ENCODE results near the gene KIDINS220.
"Not testable (repeated sequence)": the region's sequence is repeated elsewhere in the genome, so short reads cannot be mapped to it uniquely, and the experiment has no call there.

KIDINS220 gene

DNA sequence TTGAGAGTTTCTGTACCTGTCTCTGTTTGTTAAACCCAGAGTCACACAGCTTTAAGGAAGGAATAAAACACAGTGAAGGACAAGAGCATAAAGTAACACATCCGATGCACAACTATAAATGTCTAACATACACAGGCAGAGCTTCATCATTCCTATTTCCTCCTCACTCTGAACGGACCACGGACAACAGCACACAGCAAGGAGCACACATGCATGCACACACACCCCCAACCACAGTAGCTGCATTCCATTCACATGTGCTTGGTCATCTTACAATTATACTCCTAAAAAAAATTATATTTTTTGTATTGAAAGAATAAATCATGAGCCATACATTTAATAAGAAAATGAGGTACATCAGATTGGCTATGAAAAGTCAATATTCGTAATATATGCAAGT lies 97.3 kb downstream of the KIDINS220 start:
- no peak for DNase-seq

DNA sequence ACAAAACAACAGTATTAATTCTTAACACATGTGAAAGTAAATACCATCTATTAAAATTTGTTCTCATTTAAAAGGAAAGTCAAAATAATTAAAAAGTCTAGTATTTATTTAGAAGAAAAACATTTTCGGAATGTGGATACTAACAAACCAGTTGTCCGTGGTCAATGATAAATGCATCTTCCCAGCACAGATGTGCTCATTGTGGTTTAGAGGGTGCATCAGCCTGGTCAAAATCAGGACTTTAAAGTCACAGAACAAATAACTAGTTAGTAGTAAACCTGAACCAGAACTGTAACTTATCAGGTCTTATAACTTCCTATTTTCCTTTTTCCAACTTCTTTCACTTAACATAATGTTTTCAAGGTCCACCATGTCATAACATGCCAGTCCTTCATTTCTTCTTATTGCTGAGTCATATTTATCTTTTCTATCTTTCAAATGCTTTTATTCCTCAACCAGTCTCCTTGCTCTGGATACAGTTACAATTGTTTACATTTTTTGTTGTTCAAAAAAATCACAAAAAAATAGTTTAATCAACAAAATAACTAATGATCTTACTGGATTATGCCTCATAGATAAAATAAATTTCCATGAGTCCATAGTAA lies 99.7 kb downstream of the KIDINS220 start:
- DNase-seq: no peak

DNA sequence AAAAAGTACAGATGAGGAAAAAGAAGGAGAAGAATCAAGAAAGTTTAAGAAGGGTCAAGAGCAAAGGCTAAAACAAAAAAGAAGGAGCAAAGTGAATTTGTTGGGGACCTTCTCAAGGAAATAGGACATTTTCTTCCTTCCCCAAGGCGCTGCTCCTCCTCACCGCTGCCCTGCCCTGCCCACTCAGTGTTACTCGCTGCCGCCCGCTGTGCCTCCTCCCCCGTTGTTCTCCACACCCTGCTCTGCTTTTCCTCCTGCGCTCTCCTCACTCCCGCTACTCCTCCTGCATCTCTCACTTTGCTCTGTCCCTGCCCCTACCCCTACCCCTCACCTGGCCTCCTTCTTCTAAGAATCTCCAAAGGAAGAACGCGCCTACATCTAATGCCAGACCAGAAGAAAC lies 104.8 kb downstream of the KIDINS220 start:
- DNase-seq: no peak

DNA sequence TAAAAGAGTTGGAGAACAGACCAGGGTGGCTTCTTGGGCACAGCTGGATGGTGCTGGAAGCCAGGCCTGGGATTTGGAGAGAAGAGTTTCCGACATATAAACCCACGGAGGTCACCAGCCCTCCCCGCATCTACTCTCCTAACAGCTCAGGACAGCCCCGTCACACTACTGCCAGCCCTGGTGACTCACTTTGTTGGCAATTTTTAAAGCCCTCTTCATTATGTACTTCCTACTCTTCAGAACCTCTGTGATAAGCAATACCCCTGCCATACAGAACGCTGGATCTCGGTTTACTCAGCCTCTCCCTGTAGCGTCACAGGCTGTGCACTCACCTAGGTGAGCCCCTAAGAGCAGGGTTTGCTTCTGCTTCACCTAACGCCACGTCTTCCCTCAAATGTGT lies 107.5 kb downstream of the KIDINS220 start:
- no peak for DNase-seq

DNA sequence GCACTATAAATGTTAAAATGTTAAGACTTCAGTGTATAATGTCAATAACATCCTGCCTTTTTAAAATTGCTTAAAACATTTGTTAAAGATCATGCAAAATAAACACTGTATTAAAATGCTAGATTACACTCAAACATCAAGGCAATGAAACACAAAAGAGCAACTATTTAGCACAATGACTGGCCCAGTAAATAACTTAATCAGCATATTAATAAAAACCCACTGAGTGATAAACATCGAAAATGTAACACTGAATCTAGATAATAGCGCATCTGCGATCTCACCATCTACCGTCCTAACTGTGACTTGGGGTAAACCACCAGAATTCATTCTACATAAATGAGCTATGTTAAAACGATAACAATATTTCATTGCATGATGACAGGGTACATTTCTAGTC lies 108.3 kb downstream of the KIDINS220 start:
- not testable (repeated sequence) for DNase-seq

DNA sequence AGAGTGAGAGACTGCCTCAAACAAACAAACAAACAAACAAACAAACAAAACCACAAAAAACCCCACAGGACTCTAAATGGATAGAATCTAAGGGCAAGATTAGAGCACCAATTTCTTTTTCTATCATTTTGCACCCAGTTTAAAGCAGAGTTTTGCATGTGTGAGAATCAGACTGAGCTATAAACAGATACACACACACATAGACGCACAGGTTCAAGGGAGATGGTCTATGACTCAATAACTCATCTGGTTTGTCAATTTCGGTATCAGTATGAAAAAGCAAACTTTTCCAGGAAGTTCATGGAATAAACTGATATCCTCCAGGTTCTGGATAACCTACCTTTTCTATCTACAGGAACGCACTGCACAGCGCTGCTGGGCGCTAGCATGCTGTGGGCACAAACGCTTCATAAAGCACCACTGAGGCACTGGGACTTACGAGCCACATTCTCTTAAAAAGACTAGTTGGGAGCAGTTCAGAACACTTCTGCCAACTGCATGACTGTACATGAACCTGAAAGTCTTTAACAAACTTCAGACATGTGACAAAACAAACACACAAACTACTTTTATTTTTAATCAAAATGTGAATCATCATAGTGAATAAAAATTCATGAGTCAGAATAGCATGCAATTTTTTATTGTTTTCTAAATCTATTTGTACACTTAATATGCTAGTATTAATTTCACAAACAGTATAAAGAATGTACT lies 109.0 kb downstream of the KIDINS220 start:
- no peak for DNase-seq

DNA sequence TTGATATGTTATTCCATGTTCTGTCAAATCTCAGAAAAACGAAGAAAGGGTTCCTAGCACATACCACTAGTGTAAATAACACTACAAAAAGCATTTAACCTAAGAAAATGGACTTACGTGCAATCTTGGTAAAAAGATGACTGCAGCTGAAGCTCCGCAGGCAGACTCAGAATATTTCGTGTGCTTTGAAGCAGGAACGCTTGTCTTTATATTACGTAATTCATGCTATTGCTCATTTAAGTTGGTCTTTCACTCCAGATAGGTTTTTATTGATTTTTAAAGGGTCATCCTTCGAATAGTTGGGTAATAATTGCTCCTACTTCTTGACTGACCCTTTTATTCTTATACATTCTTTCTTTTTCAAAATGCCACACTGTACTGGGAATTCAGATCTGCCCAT lies 111.6 kb downstream of the KIDINS220 start:
- no peak for DNase-seq

DNA sequence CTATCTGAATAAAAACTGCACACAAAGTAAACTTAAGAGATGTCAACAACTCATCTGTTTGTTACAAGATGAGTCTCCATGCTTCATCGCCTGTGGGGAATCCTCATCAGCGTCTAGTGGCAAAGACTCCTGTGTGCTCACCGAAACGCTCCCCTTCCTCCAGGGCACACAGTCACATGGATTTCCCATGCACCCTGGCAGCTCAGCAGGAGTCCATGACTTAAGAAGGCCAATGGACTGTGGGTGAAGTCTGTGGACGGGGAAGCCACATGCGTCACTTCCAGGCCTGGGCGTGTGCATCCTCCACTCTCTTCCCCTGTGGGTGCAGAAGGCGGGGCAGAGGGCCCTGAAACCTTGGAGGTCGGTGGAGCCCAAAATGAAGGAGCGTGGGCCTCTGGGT lies 114.4 kb downstream of the KIDINS220 start:
- DNase-seq: no peak

DNA sequence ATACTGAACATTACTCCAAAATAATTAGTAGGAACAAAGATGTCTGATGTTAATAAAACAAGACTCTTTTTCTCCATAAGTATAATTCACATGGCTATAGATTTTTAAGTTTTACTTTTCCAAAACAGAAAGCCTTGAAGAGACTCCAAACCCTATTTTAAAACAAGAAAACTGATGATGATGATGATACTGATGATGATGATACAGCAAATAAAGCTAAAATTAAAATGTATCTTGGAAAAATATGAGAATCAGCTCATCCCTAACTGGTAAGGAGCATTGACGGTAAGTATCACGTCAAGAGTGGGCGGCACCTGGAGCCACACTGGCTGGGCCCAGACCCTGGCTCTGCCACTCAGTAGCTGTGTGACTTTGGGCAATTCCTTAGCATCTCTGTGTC lies 116.0 kb downstream of the KIDINS220 start:
- DNase-seq: no peak

DNA sequence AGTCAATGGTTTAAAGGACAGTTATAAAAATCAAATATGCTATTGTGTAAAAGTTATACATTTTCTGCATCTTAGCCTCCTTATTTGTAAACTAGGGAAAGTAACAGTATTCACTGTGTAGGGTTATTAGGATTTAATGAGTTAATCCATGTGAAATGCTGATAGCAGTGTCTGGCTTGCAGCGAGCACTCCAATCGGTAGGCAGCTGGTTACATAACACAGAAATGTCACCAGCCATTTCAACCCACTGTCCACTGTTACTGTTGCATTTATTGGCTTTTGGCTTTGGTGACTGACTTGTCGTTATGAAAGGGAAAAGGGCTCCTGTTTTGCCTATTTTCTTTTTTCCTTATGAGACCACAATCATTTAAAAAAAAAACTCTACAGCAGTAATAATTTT lies 116.7 kb downstream of the KIDINS220 start:
- DNase-seq: no peak

DNA sequence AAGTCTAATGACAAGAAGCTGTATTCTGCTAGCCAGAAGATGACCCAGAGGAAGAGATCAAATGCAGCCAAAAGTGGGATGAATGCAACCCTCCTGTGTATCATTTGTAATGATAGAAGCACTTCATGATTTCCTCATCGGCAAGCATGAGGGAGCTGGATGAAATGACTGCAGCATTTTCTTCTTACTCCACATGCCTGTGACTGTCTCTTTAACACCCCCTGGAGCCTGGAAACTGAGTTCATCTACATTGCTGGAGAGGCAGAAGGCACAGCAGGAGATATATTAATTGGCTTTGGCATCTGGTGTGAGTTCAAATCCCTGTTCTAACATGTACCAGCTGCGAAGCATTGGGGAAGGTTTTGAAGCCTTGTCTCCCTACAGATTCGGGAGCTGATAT lies 117.9 kb downstream of the KIDINS220 start:
- no peak for DNase-seq

DNA sequence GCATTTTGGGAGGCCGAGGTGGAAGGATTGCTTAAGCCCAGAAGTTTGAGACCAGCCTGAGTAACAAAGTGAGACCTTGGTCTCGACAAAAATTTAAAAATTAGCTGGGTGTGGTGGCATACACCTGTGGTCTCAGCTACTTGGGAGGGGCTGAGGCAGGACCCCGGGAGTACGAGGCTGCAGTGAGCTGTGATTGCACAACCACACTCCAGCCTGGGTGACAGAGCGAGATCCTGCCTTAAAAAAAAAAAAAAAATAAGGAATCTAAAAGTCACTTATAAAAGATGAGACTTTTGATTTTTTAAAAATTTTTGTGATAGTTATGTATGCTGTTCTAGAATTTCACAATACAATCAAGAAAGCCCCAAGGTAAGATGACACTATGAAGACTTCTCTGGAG lies 122.4 kb downstream of the KIDINS220 start:
- DNase-seq: no peak

DNA sequence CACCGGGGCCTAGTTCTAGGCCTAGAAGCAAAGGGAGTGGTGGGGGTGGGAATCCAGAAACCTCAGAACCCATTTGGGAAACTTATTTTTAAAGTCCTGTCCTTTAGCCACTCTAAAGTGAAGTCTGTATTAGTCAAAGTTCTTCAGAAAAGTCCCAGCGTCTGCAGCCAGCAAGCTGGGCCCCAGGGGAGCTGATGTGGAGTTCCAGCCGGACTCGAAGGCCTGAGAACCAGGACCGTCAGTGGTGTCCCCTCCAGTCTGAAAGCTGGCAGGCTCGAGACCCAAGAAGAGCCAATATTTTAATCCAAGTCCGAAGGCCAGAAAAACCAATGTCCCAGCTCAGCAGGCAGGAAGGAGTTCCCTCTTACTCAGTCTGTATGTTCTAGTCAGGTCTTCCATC lies 123.1 kb downstream of the KIDINS220 start:
- DNase-seq: no peak

DNA sequence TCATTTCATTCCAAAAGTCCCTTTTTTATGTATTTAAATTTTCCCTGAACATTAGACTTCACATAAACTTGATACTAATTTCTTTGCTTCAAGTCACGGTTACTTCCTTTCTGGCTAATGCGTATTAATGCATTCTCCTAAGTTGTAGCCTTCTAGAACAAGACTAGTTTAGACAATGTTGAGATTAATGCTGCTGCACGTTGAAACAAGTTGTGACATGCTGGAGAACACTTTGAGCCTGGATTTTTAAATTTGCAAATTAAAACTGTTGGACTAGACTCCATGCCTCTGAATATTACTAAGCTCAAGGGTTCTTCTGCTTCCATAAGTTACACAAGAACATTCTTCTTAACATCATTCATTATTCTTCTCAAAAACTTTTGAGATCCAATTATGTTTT lies 126.5 kb downstream of the KIDINS220 start:
- DNase-seq: no peak

DNA sequence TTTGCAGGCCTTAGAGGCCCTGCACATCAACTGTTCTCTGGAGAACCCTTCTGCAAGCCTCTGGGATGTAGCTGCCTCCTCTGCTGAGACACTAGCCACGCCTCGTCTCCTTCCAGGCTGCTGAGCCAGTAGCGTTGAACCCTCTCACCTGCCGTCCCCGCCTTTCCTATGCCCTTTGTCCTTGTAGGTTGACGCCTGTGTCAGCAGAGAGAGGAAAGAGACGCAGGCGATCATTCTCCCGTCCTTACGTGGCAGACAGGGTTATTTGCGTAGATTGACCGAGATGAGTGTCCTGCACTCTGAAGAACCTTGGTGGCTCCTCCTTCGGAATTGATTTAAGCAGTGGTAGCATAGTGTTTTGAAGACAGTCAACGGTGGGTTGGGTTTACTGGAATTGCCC lies 127.8 kb downstream of the KIDINS220 start:
- DNase-seq: no peak

DNA sequence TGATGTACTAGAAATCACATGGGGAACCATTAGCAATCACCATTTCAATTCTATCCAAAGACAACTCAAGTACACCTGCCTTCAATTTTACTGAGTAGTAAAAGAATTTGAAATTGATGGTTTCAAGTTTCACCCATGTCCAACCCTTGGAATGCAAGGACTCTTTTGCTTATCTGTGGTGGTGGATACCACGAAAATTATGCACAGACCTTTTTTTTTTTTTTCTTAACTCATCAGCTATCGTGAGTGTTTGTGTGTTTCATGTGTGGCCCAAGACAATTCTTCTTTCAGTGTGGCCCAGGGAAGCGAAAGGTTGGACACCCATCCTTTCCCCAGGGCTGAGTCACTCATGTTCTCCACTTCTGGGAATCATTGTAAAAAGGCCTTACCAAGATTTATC lies 132.5 kb downstream of the KIDINS220 start:
- DNase-seq: no peak

DNA sequence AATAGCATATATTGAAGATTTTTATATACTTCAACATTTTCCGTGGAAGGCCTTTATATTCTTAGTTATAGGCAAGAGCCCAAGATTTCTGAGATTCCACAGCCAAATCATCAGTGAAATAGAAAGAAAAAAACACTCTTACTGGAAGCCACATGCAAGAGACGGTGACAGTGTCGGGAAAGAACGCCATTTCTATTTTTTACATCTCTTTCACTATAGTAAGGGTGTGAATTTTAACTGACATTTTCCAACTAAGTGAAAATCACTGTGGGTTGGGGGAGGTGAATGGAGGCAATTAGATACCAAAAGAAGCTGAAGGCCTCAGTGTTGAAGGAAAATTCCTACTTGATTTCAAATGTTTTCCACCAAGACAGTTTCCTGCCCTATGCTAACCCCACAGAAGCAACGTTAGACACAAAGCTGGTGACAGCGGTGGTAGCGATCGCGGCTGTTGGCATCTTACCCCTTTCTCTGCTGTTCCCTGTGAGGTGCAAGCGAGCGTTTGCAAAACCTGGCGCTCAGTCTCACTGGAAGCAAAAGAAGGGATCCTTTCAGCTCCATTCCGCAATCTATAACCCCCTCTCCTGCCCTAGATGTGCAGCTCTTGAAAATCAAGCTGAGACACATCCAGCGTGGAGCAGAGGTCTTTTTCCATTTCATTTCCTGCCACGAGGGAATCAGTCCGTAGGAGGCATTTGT lies 135.6 kb downstream of the KIDINS220 start:
- no peak for DNase-seq

DNA sequence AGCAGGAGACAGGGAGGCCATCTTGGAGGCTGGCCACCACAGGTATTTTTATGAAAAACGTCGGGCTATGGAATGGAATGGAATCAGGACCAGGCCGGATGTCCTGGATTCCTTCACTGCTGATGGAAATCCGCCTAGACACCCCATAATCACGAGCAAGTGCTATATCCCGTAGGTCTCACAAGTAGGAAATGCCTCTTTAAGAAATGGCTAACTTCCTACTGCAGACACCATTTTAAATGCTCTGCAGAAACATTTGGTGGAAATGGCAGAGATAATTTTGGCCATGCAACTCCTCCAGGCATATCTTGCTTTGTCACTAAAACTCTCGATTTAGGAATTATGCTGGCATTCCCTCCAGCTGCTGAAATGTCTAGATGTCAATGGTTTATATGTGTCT lies 137.6 kb downstream of the KIDINS220 start:
- no peak for DNase-seq

DNA sequence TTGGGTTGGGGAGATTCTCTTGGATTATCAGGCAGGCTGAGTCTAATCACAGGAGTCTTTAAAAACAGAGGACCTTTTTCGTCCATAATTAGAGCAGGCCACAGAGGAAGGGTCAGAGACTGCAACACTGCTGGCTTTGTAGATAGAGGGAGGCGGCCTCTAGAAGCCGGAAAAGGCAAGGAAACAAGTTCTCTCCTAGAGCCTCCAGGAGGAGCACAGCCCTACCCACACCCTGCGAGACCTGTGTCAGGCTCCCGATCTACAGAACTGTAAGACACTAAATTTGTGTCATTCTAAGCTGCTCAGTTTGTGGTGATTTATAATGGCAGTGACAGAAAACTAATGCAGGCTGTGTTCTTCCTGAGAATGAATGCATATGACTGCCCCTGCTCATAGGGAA lies 140.2 kb downstream of the KIDINS220 start:
- DNase-seq: no peak

DNA sequence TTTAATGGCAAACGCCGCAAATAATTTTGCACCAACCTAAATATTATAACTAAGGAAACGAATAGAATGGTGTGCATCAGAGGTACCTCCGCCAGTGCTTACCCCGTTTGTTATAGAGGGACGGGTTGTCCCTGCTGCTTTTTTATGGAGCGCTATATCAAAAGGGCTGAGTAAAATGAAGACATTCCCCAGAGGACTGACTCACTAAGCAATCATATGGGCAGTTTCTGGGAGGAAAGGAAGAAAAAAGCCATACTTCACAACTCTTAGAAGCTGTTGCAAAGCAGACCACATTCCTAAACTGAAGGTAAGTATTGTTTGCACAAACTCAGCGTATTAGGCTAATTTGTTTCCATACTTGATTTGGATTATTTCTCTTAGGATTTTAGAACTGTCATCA lies 142.7 kb downstream of the KIDINS220 start:
- no peak for DNase-seq

DNA sequence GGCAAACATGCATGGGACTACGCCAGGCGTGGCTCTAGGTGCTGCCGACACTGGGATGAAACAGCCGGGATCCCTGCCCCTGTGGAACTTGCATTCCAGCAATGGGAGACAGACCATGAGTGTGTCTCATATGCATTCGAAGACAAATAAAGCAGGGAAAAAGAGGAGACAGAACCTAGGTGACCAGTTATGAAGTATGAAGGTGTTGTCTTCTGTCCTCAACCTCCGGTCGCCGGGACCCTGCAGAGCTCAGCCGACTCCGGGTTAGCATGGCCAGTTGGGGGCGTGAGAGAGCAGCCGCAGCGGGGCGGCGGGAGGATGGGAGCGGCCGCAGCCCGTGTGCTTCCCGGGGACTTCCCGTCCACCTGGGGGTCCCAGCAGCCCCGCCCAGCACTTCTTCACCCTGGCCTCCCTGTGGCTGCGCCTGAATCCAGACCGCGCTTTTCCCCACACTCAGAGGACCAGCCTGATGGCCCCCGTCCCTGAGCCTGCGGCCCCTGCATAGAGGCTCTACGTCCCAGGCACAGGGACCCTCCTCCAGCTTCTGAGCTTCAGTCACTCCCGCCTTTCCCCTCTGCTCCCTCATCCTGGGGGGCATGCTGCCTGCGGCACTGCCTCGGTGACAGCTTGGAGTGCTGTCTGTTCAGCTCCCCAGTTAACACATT lies 144.1 kb downstream of the KIDINS220 start:
- DNase-seq: peak; percentile 27

DNA sequence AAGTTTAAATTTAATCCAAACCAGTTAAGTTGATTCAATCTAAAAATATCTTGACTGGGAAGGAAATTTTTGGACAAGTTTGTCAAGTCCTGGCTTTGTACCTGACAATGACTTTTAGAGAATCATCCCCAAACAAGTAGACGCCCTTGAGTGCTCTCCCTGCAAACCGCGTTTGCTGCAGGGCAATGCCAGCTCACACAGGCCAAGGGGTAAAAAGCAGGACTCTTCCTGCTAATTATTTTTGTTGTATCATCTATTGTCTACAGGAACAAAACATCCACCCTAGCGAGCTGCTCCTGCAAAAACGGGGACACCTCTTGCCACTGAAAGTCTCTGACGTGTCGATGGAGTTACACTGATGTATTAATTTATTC lies 144.6 kb downstream of the KIDINS220 start:
- no peak for DNase-seq

DNA sequence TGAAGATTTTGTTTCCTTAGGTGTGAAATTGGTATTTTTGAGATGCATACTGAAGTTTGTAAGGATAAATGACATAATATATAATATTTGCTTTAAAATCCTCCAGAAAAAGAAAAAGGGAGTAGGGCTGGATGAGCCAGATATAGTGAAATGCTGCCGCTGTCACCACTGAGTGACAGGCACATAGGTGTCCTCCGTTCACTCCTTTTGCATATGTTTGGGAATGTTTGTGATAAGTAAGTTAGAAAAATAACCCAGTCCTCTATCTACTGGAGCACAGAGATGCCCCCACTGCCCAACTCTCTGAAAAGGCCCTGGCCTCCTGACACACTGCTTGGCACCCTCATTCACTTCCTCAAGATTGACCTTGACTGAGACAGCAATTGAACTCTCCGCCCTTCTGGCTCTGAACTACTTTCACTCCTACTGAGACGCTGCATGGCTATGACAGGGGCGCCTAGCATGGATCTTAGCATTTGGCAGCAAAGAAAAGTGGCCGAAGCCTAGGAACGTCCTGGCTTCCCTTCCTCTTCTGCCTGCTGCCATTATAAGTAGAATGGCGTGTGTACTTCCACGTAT lies 145.5 kb downstream of the KIDINS220 start:
- no peak for DNase-seq

All from CD4-positive, alpha-beta T cell treated with Interleukin-21 for 1 hour (primary cell).